ENCODE results near the gene VWF.
"Not testable (repeated sequence)": the region's sequence is repeated elsewhere in the genome, so short reads cannot be mapped to it uniquely, and the experiment has no call there.

Gene VWF

GRCh38 chr12:6113691-6114475 is 10.6 kb downstream of the VWF start:
- peaks cover 0 to 73% (median 11%) of the 10 kb centered on the region in 5 donors for H3K4me1 ChIP-seq (ENCODE audit: control insufficient read depth in 5 of 5, insufficient read depth in 5 of 5, low read length in 5 of 5)

DNA sequence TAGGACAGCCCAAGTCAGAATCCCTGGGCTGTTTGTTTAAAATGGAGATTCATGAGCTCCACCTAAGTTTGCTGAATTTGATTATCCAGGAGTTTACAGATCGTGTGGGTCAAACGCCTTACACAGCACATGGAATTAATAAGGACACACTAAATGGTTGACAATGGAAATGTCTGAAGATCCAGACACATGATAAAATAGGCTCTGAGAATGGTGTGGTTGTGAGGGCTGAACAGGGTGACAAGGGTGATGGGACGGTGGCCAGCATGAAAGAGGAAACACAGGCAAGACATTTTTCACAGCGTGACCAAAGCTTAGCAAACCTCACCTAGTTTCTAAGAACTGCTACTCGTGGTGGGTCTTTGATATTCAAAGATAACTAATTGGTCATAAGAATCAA is 12.5 kb downstream of the VWF start:
- Histone ChIP-seq H3K4me3 (ENCODE audit: low read depth in 1 of 5, low read length in 5 of 5) (no peak overlapping the region), H3K27me3 (ENCODE audit: control insufficient read depth in 5 of 5, insufficient read depth in 4 of 5, low read length in 5 of 5) (no peaks in the 10 kb centered on the region), H3K9me3 (ENCODE audit: control insufficient read depth in 5 of 5, low read length in 5 of 5) (peaks cover 0 to 4% (median 0%) of the 10 kb centered on the region in 5 donors), H3K36me3 (ENCODE audit: control insufficient read depth in 5 of 5, insufficient read depth in 5 of 5, low read length in 5 of 5) (peaks cover 0 to 20% (median 9%) of the 10 kb centered on the region in 5 donors), H3K27ac (ENCODE audit: low read depth, low read length) (peak overlapping the region; percentile 29), H3K9ac (ENCODE audit: low read length in 5 of 5) (no peak overlapping the region), H3K4me1 (ENCODE audit: control insufficient read depth in 5 of 5, insufficient read depth in 5 of 5, low read length in 5 of 5) (peaks cover 0 to 57% (median 11%) of the 10 kb centered on the region in 5 donors)

More at GRCh38 chr12:6113691-6114475, 10.6 kb downstream of the VWF start:
- no peak overlapping the region for H3K4me3 ChIP-seq (ENCODE audit: low read depth in 1 of 5, low read length in 5 of 5)
- H3K9me3 ChIP-seq (ENCODE audit: control insufficient read depth in 5 of 5, low read length in 5 of 5): peaks cover 0 to 4% (median 0%) of the 10 kb centered on the region in 5 donors
- H3K36me3 ChIP-seq (ENCODE audit: control insufficient read depth in 5 of 5, insufficient read depth in 5 of 5, low read length in 5 of 5): peaks cover 0 to 19% (median 9%) of the 10 kb centered on the region in 5 donors
- peak overlapping the region; percentile 41 for H3K27ac ChIP-seq (ENCODE audit: low read depth, low read length)
- H3K9ac ChIP-seq (ENCODE audit: low read length in 5 of 5): no peak overlapping the region
- no peaks in the 10 kb centered on the region for H3K27me3 ChIP-seq (ENCODE audit: control insufficient read depth in 5 of 5, insufficient read depth in 4 of 5, low read length in 5 of 5)

GRCh38 chr12:6110006-6110405 is 14.5 kb downstream of the VWF start:
- no peak overlapping the region for H3K4me3 ChIP-seq (ENCODE audit: low read depth in 1 of 5, low read length in 5 of 5)
- H3K27me3 ChIP-seq (ENCODE audit: control insufficient read depth in 5 of 5, insufficient read depth in 4 of 5, low read length in 5 of 5): no peaks in the 10 kb centered on the region
- peaks cover 0 to 17% (median 9%) of the 10 kb centered on the region in 5 donors for H3K36me3 ChIP-seq (ENCODE audit: control insufficient read depth in 5 of 5, insufficient read depth in 5 of 5, low read length in 5 of 5)
- H3K27ac ChIP-seq (ENCODE audit: low read depth, low read length): no peak overlapping the region
- peaks cover 0 to 4% (median 0%) of the 10 kb centered on the region in 5 donors for H3K9me3 ChIP-seq (ENCODE audit: control insufficient read depth in 5 of 5, low read length in 5 of 5)
- peaks cover 0 to 38% (median 7%) of the 10 kb centered on the region in 5 donors for H3K4me1 ChIP-seq (ENCODE audit: control insufficient read depth in 5 of 5, insufficient read depth in 5 of 5, low read length in 5 of 5)
- H3K9ac ChIP-seq (ENCODE audit: low read length in 5 of 5): no peak overlapping the region

DNA sequence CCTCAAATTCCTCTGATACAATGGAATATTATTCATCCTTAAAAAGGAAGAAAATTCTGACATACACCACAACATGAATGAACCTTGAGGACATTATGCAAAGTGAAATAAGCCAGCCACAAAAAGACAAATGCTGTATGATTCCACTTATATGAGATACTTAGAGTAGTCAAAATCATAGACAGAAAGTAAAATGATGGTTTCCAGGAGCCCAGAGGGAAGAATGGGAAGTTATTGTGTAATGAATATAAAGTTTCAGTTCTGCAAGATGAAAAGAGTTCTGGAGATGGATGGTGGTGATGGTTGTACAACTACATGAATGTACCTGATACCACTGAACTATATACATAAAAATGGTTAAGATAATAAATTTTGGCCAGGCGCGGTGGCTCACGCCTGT is 18.3 kb downstream of the VWF start:
- Histone ChIP-seq H3K9ac (ENCODE audit: low read length in 5 of 5) (no peak overlapping the region), H3K27me3 (ENCODE audit: control insufficient read depth in 5 of 5, insufficient read depth in 4 of 5, low read length in 5 of 5) (no peaks in the 10 kb centered on the region), H3K4me3 (ENCODE audit: low read depth in 1 of 5, low read length in 5 of 5) (no peak overlapping the region), H3K4me1 (ENCODE audit: control insufficient read depth in 5 of 5, insufficient read depth in 5 of 5, low read length in 5 of 5) (peaks cover 0 to 8% (median 0%) of the 10 kb centered on the region in 5 donors), H3K9me3 (ENCODE audit: control insufficient read depth in 5 of 5, low read length in 5 of 5) (peaks cover 0 to 4% (median 0%) of the 10 kb centered on the region in 5 donors), H3K27ac (ENCODE audit: low read depth, low read length) (no peak overlapping the region), H3K36me3 (ENCODE audit: control insufficient read depth in 5 of 5, insufficient read depth in 5 of 5, low read length in 5 of 5) (peaks cover 0 to 15% (median 9%) of the 10 kb centered on the region in 5 donors)

GRCh38 chr12:6104842-6105241 is 19.6 kb downstream of the VWF start:
- Histone ChIP-seq H3K9me3 (ENCODE audit: control insufficient read depth in 5 of 5, low read length in 5 of 5) (peaks cover 0 to 3% (median 0%) of the 10 kb centered on the region in 5 donors), H3K9ac (ENCODE audit: low read length in 5 of 5) (no peak overlapping the region), H3K4me3 (ENCODE audit: low read depth in 1 of 5, low read length in 5 of 5) (no peak overlapping the region), H3K27me3 (ENCODE audit: control insufficient read depth in 5 of 5, insufficient read depth in 4 of 5, low read length in 5 of 5) (no peaks in the 10 kb centered on the region), H3K36me3 (ENCODE audit: control insufficient read depth in 5 of 5, insufficient read depth in 5 of 5, low read length in 5 of 5) (peaks cover 0 to 5% (median 1%) of the 10 kb centered on the region in 5 donors), H3K4me1 (ENCODE audit: control insufficient read depth in 5 of 5, insufficient read depth in 5 of 5, low read length in 5 of 5) (no peaks in the 10 kb centered on the region), H3K27ac (ENCODE audit: low read depth, low read length) (no peak overlapping the region)

- Histone ChIP-seq H3K9ac (ENCODE audit: low read length in 5 of 5) (no peak overlapping the region), H3K27me3 (ENCODE audit: control insufficient read depth in 5 of 5, insufficient read depth in 4 of 5, low read length in 5 of 5) (no peaks in the 10 kb centered on the region), H3K4me3 (ENCODE audit: low read depth in 1 of 5, low read length in 5 of 5) (no peak overlapping the region), H3K27ac (ENCODE audit: low read depth, low read length) (no peak overlapping the region), H3K9me3 (ENCODE audit: control insufficient read depth in 5 of 5, low read length in 5 of 5) (no peaks in the 10 kb centered on the region), H3K36me3 (ENCODE audit: control insufficient read depth in 5 of 5, insufficient read depth in 5 of 5, low read length in 5 of 5) (peaks cover 0 to 3% (median 0%) of the 10 kb centered on the region in 5 donors), H3K4me1 (ENCODE audit: control insufficient read depth in 5 of 5, insufficient read depth in 5 of 5, low read length in 5 of 5) (no peaks in the 10 kb centered on the region)
Observed at GRCh38 chr12:6104027-6104426, 20.4 kb downstream of the VWF start.

- H3K27me3 ChIP-seq (ENCODE audit: control insufficient read depth in 5 of 5, insufficient read depth in 4 of 5, low read length in 5 of 5); H3K9me3 ChIP-seq (ENCODE audit: control insufficient read depth in 5 of 5, low read length in 5 of 5); H3K4me3 ChIP-seq (ENCODE audit: low read depth in 1 of 5, low read length in 5 of 5); H3K9ac ChIP-seq (ENCODE audit: low read length in 5 of 5); H3K27ac ChIP-seq (ENCODE audit: low read depth, low read length); H3K36me3 ChIP-seq (ENCODE audit: control insufficient read depth in 5 of 5, insufficient read depth in 5 of 5, low read length in 5 of 5): not testable (repeated sequence)
- peaks cover 0 to 10% (median 0%) of the 10 kb centered on the region in 5 donors for H3K4me1 ChIP-seq (ENCODE audit: control insufficient read depth in 5 of 5, insufficient read depth in 5 of 5, low read length in 5 of 5)
Observed at GRCh38 chr12:6102021-6102420, 22.4 kb downstream of the VWF start.

DNA sequence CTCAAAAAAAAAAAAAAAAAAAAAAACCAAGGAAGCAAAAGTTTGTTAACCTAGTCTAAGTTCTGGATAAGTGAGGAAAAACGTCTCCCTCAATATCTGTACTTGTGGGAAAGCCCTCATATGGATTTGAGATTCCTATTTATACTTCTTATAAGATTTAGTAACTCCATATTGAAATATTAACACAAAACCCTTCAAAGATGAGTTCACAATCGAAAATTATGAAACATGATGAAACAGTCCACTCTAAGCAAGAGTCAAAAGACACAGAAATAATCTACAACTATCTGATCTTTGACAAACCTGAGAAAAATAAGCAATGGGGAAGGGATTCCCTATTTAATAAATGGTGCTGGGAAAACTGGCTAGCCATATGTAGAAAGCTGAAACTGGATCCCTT is 25.2 kb downstream of the VWF start:
- Histone ChIP-seq H3K9ac (ENCODE audit: low read length in 5 of 5) (no peak overlapping the region), H3K36me3 (ENCODE audit: control insufficient read depth in 5 of 5, insufficient read depth in 5 of 5, low read length in 5 of 5) (peaks cover 0 to 27% (median 12%) of the 10 kb centered on the region in 5 donors), H3K9me3 (ENCODE audit: control insufficient read depth in 5 of 5, low read length in 5 of 5) (no peaks in the 10 kb centered on the region), H3K4me1 (ENCODE audit: control insufficient read depth in 5 of 5, insufficient read depth in 5 of 5, low read length in 5 of 5) (peaks cover 0 to 35% (median 0%) of the 10 kb centered on the region in 5 donors), H3K27me3 (ENCODE audit: control insufficient read depth in 5 of 5, insufficient read depth in 4 of 5, low read length in 5 of 5) (peaks cover 0 to 3% (median 2%) of the 10 kb centered on the region in 5 donors), H3K27ac (ENCODE audit: low read depth, low read length) (no peak overlapping the region), H3K4me3 (ENCODE audit: low read depth in 1 of 5, low read length in 5 of 5) (no peak overlapping the region)

- H3K27me3 ChIP-seq (ENCODE audit: control insufficient read depth in 5 of 5, insufficient read depth in 4 of 5, low read length in 5 of 5): peaks cover 0 to 7% (median 3%) of the 10 kb centered on the region in 5 donors
- H3K9me3 ChIP-seq (ENCODE audit: control insufficient read depth in 5 of 5, low read length in 5 of 5): no peaks in the 10 kb centered on the region
- H3K4me3 ChIP-seq (ENCODE audit: low read depth in 1 of 5, low read length in 5 of 5): no peak overlapping the region
- no peak overlapping the region for H3K9ac ChIP-seq (ENCODE audit: low read length in 5 of 5)
- H3K4me1 ChIP-seq (ENCODE audit: control insufficient read depth in 5 of 5, insufficient read depth in 5 of 5, low read length in 5 of 5): peaks cover 0 to 54% (median 14%) of the 10 kb centered on the region in 5 donors
- no peak overlapping the region for H3K27ac ChIP-seq (ENCODE audit: low read depth, low read length)
- peaks cover 0 to 43% (median 14%) of the 10 kb centered on the region in 5 donors for H3K36me3 ChIP-seq (ENCODE audit: control insufficient read depth in 5 of 5, insufficient read depth in 5 of 5, low read length in 5 of 5)
Observed at GRCh38 chr12:6097411-6097810, 27.1 kb downstream of the VWF start.

DNA sequence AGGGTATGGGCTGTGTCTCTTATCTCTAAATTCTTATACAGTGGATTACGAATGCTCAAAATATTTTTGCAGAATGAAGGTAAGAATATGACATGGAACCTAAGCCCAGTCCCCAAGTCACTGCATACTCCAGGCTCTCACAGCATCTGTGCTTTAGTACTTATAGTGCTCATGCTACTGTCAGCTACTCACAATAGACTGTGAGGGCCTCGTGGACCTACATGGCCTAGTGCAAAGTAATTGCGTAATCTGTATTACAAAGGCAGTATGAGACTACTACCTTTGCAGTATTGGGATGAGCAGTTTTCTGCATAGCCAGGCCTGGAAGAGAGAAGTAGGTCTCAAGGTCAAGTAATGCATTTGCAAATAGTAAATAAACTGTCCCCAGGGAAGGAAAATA is 27.9 kb downstream of the VWF start:
- H3K36me3 ChIP-seq (ENCODE audit: control insufficient read depth in 5 of 5, insufficient read depth in 5 of 5, low read length in 5 of 5): peaks cover 0 to 45% (median 15%) of the 10 kb centered on the region in 5 donors
- H3K4me1 ChIP-seq (ENCODE audit: control insufficient read depth in 5 of 5, insufficient read depth in 5 of 5, low read length in 5 of 5): peaks cover 0 to 62% (median 17%) of the 10 kb centered on the region in 5 donors
- no peak overlapping the region for H3K4me3 ChIP-seq (ENCODE audit: low read depth in 1 of 5, low read length in 5 of 5)
- no peak overlapping the region for H3K27ac ChIP-seq (ENCODE audit: low read depth, low read length)
- H3K9me3 ChIP-seq (ENCODE audit: control insufficient read depth in 5 of 5, low read length in 5 of 5): no peaks in the 10 kb centered on the region
- peaks cover 0 to 7% (median 5%) of the 10 kb centered on the region in 5 donors for H3K27me3 ChIP-seq (ENCODE audit: control insufficient read depth in 5 of 5, insufficient read depth in 4 of 5, low read length in 5 of 5)
- no peak overlapping the region for H3K9ac ChIP-seq (ENCODE audit: low read length in 5 of 5)
